GM19035 (cell line): ENCODE results near the gene ZHX3.

Experiments used
- ATAC-seq: cut with Tn5 transposase; IDR thresholded peaks from one replicate; pipeline ENCODE4 v1.9.1; 2021; ENCODE audit not compliant: unreplicated experiment

Gene ZHX3

GRCh38 chr20:41317546-41318270 lies at the start of gene ZHX3:
Gene ZHX3, minus strand, starts transcription at chr20:41317731. Its CDS starts 112,815 bp downstream, at chr20:41204916.
- ATAC-seq = peak; percentile 96

- no peak for ATAC-seq
Measured at GRCh38 chr20:41367393-41367695, 49.8 kb upstream of the ZHX3 start.

GRCh38 chr20:41366546-41367392 lies 49.2 kb upstream of the ZHX3 start, which contains the start of gene EMILIN3:
Gene EMILIN3, minus strand, starts transcription at chr20:41366818. Its CDS starts 184 bp downstream, at chr20:41366634.
- ATAC-seq = no peak

- ATAC-seq = no peak
Measured at GRCh38 chr20:41365777-41366545, 48.4 kb upstream of the ZHX3 start.

GRCh38 chr20:41364967-41365765 lies 47.6 kb upstream of the ZHX3 start:
- ATAC-seq = no peak

GRCh38 chr20:41364236-41364855 lies 46.8 kb upstream of the ZHX3 start:
- no peak for ATAC-seq

- ATAC-seq = no peak
Measured at GRCh38 chr20:41363601-41364000, 46.1 kb upstream of the ZHX3 start.

GRCh38 chr20:41362748-41363140 lies 45.2 kb upstream of the ZHX3 start:
- no peak for ATAC-seq

GRCh38 chr20:41361757-41362747 lies 44.5 kb upstream of the ZHX3 start:
- ATAC-seq = no peak

- ATAC-seq = no peak
Measured at GRCh38 chr20:41360831-41361756, 43.6 kb upstream of the ZHX3 start.

- no peak for ATAC-seq
Measured at GRCh38 chr20:41359541-41360011, 42.0 kb upstream of the ZHX3 start.

GRCh38 chr20:41358717-41359116 lies 41.2 kb upstream of the ZHX3 start:
- ATAC-seq = no peak

- no peak for ATAC-seq
Measured at GRCh38 chr20:41358230-41358629, 40.7 kb upstream of the ZHX3 start.

GRCh38 chr20:41357424-41358163 lies 40.1 kb upstream of the ZHX3 start:
- ATAC-seq = no peak

- ATAC-seq = no peak
Measured at GRCh38 chr20:41356951-41357350, 39.4 kb upstream of the ZHX3 start.

GRCh38 chr20:41355598-41356203 lies 38.2 kb upstream of the ZHX3 start:
- no peak for ATAC-seq

GRCh38 chr20:41355192-41355591 lies 37.7 kb upstream of the ZHX3 start:
- no peak for ATAC-seq
